K562 (cell line): Measurements from ENCODE around the gene SRM. TPM values are rescaled to one million over a fixed set of nuclear protein-coding genes. Genes with fewer than 3 reads are reported as not detected.

ENCODE experiments used
- ATAC-seq: fragments of 200-7000 bp; cut with Tn5 transposase; 3 replicates; pipeline ENCODE4 v1.9.1; 2020; ENCODE audit warnings: moderate library complexity
- BruUV-seq: library from RNA; stranded (reverse); fragments of 400-500 nt; replicated peaks from 2 replicates; lab custom pipeline; 2021; lab: Mats Ljungman, UMichigan
- CTCF ChIA-PET: fragments of 300-600 bp; formaldehyde crosslinking; extraction: SDS; loops from one replicate; lab custom pipeline; 2021; ENCODE audit warnings: low intra/inter-chr PET ratio; lab: Yijun Ruan, JAX
- POLR2A ChIA-PET: fragments of 300-600, 350-650 bp; sonication (Branson Sonifier 250); formaldehyde crosslinking; extraction: SDS; loops from one replicate; lab custom pipeline; 2021; ENCODE audit warnings: antibody characterized with exemption, inconsistent platforms; lab: Yijun Ruan, JAX
- DNase-seq, 4 experiments: peaks; one replicate each; pipeline versions ENCODE4 v3.0.0 to v3.0.0-alpha.2; 2011 to 2018; ENCODE audit warnings: low spot score in 3 of 4, mixed read lengths in 3 of 4; ENCODE audit errors: extremely low read depth in 1 of 4
- FAIRE-seq: peaks from 2 replicates; lab custom pipeline; 2011; peaks lifted over from hg19 to GRCh38; lab: Jason Lieb, UNC
- H2AFZ ChIP-seq: 2 replicates; pipeline ENCODE4 v1.6.0; 2011; ENCODE audit warnings: low read depth, low read length, control low read depth, inconsistent platforms
- H3K27ac ChIP-seq: fragments of 200-600 bp; 3 replicates; pipeline ENCODE4 v1.8.0; 2011; ENCODE audit warnings: low read depth, mild to moderate bottlenecking, control low read depth, inconsistent platforms, low read length, moderate library complexity, mixed read lengths; ENCODE audit errors: extremely low read depth
- H3K27me3 ChIP-seq, 2 experiments: fragments of 300-600 bp in 1 of 2; 2 replicates in 1 of 2; 3 replicates in 1 of 2; pipeline versions ENCODE4 v1.6.0 to v1.8.0; 2011; ENCODE audit warnings: inconsistent platforms in 2 of 2, low read length in 2 of 2, mild to moderate bottlenecking in 1 of 2, mixed read lengths in 1 of 2, moderate library complexity in 1 of 2; ENCODE audit not compliant: control insufficient read depth in 2 of 2, insufficient read depth in 2 of 2
- H3K36me3 ChIP-seq: fragments of 300-600 bp; 3 replicates; pipeline ENCODE4 v1.8.0; 2011; ENCODE audit warnings: mild to moderate bottlenecking, low read length, inconsistent platforms; ENCODE audit not compliant: control insufficient read depth, insufficient read depth
- H3K4me1 ChIP-seq, 2 experiments: fragments of 200-600 bp in 1 of 2; replicated peaks in 1 of 2; 2 replicates in 1 of 2; 3 replicates in 1 of 2; pipeline versions ENCODE4 v1.5.1 to v1.8.0; 2011; ENCODE audit warnings: inconsistent platforms in 2 of 2, low read length in 2 of 2, mild to moderate bottlenecking in 1 of 2, mixed read lengths in 1 of 2, moderate library complexity in 1 of 2; ENCODE audit not compliant: control insufficient read depth in 2 of 2, insufficient read depth in 2 of 2
- H3K4me2 ChIP-seq: 2 replicates; pipeline ENCODE4 v1.6.1; 2011; ENCODE audit warnings: low read length, control low read depth, inconsistent platforms, mixed read lengths; ENCODE audit not compliant: insufficient read depth
- H3K4me3 ChIP-seq: fragments of 200-600 bp; sonication (generic), shearing (Covaris generic); 2 replicates; pipeline ENCODE4 v1.5.1; 2016; ENCODE audit warnings: control low read depth, inconsistent platforms
- H3K79me2 ChIP-seq: fragments of 200-600 bp; 3 replicates; pipeline ENCODE4 v1.8.0; 2011; ENCODE audit warnings: low read length, inconsistent platforms; ENCODE audit not compliant: control insufficient read depth, insufficient read depth
- H3K9ac ChIP-seq, 2 experiments: 2 replicates each; pipeline versions ENCODE4 v1.6.0 to v1.6.1; 2011; ENCODE audit warnings: low read depth in 2 of 2, low read length in 2 of 2, control low read depth in 1 of 2, inconsistent platforms in 1 of 2, mild to moderate bottlenecking in 1 of 2, mixed read lengths in 1 of 2; ENCODE audit not compliant: insufficient read depth in 1 of 2
- H3K9me1 ChIP-seq: one replicate; pipeline ENCODE4 v1.6.0; 2011; ENCODE audit warnings: inconsistent platforms, mild to moderate bottlenecking, low read length, moderate library complexity; ENCODE audit not compliant: control insufficient read depth, insufficient read depth
- H3K9me3 ChIP-seq: replicated peaks from 2 replicates; pipeline ENCODE4 v1.5.1; 2011; ENCODE audit warnings: low read depth, low read length, inconsistent platforms; ENCODE audit not compliant: control insufficient read depth, insufficient read depth
- H4K20me1 ChIP-seq: replicated peaks from 2 replicates; pipeline ENCODE4 v1.6.1; 2011; ENCODE audit warnings: low read length, inconsistent platforms, mixed read lengths; ENCODE audit not compliant: control insufficient read depth, insufficient read depth
- LCOR ChIP-seq: sonication (generic); formaldehyde crosslinking; IDR thresholded peaks from 2 replicates; pipeline ENCODE4 v1.8.0; 2022; ENCODE audit warnings: mild to moderate bottlenecking, missing genetic modification reagents
- PML ChIP-seq: IDR thresholded peaks from 2 replicates; pipeline ENCODE4 v1.6.1; 2012; ENCODE audit warnings: low read length, inconsistent platforms
- POLR2A ChIP-seq: fragments of 450-650 bp; conservative IDR thresholded peaks from 2 replicates; pipeline ENCODE4 v1.6.1; 2016
- RFX1 ChIP-seq: fragments of 450-650 bp; IDR thresholded peaks from 2 replicates; pipeline ENCODE4 v1.6.1; 2016; ENCODE audit warnings: mild to moderate bottlenecking, moderate library complexity
- WGBS: fragments of 100-300 bp; shearing (Covaris generic); methylation state at CpG from one replicate; pipeline ENCODE4 v1.1.6; 2016; ENCODE audit warnings: low coverage, mixed read lengths; ENCODE audit not compliant: insufficient coverage; ENCODE audit errors: missing lambda C conversion rate; 5-methylcytosine and 5-hydroxymethylcytosine counted together
- in situ Hi-C: fragments of 300-500 bp; cut with MboI; formaldehyde crosslinking; loops from 4 replicates; pipeline ENCODE4 v1.15.0; 2018; ENCODE audit warnings: inconsistent platforms, mixed read lengths
- intact Hi-C: fragments of 100-400 bp; cut with micrococcal nuclease; formaldehyde crosslinking; loops from 2 replicates; pipeline ENCODE4 v1.14.2; 2022
- polyA plus RNA-seq, 8 experiments: library from polyadenylated mRNA; depleted of rRNA in 4 of 8; stranded (reverse) in 5 of 8; unstranded in 3 of 8; fragments of >200 nt; fragmentation: Nextera tagmentation in 2 of 8; fragmentation: Illumina TruSeq in 1 of 8; extraction: Ambion mirVana in 2 of 8; extraction: Trizol in 1 of 8; gene quantifications; 2 replicates each; pipeline versions ENCODE4 v1.2.1 to v1.2.3, GENCODE V29; 2011 to 2014; ENCODE audit warnings: inconsistent platforms in 1 of 8, missing spikeins in 1 of 8
- total RNA-seq, 7 experiments: library from RNA; depleted of rRNA in 6 of 7; stranded (reverse); fragments of >200 nt in 6 of 7; fragmentation: Illumina TruSeq in 2 of 7; extraction: Trizol in 2 of 7; gene quantifications; 2 replicates each; pipeline versions ENCODE4 v1.2.1 to v1.2.3, GENCODE V29; 2011 to 2021; ENCODE audit warnings: low replicate concordance in 1 of 7
- TF ChIP-seq, protein P1 (sequence below): fragments of 250-450 bp; sonication (Bioruptor Pico); IDR thresholded peaks from 2 replicates; pipeline ENCODE4 v1.4.0; 2020; ENCODE audit warnings: mild to moderate bottlenecking, moderate library complexity, borderline replicate concordance
- TF ChIP-seq, protein P2 (sequence below): fragments of 250-450 bp; sonication (Bioruptor Pico); IDR thresholded peaks from 2 replicates; pipeline ENCODE4 v1.5.1; 2021; ENCODE audit warnings: mild to moderate bottlenecking

SRM gene
- total and polyA plus RNA-seq, 9 of the 15 experiments (the other 6 are each of a cell fraction or from before 2014, with no cell fraction given), result 23.9 to 373 (median 82.5) TPM

DNA sequence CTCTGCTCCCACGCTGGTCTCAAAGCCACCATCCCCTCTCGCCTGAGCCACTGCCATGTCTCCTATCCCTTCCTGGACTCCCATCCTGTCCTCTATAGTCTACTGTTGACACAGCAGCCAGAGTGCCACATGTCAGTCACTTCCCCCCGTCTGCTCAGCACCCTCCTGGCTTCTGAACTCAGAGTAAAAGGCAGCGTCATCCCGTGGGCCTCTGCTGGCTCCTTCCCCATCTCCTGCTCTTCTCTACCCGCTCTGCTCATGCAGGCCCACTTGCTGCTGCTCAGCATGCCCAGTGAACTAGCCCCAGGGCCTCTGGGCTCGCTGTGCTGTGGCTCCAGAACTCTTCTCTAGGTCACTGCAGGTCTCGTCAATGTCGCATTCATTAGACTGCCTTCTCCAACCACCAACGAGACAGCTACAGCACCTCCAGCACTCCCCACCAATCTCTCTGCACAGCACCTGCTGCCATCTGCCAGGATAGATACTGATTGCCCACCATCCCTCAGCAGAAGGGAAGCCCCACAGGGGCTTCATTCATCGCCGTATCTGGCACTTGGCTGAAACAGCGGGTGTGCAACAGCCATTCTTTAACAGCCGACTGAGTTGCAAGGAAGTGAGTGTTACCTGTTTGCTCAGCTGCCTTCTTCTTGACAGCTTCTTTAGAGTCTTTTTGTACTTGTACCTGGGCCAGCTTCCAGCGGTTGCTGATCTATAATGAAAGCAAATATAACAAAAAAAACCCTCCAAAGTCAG, 11.8 kb upstream of the SRM start:
- DNase-seq (no peak), ATAC-seq (no peak), FAIRE-seq (no peak)
- no peak overlapping the region for H2AFZ ChIP-seq
- ChIA-PET CTCF (no interaction called here), POLR2A (interaction anchor here (1.1 to 1.9 kb wide), 3 partner anchors 10 to 41 kb away, joined by 3 to 8 read pairs (median 5); no protein-coding TSS in a partner anchor)
- H3K4me3 ChIP-seq, result no peak overlapping the region
- in situ Hi-C loops, result no loop called here
- no peaks in the 10 kb centered on the region for H4K20me1 ChIP-seq
- H3K27ac ChIP-seq, result no peak overlapping the region
- BruUV-seq, result no TSS peak
- no peaks in the 10 kb centered on the region for H3K4me1 ChIP-seq
- H3K9me1 ChIP-seq, result no peaks in the 10 kb centered on the region
- H3K36me3 ChIP-seq, result peaks cover 93% of the 10 kb centered on the region
- TF ChIP-seq, protein P1, sequence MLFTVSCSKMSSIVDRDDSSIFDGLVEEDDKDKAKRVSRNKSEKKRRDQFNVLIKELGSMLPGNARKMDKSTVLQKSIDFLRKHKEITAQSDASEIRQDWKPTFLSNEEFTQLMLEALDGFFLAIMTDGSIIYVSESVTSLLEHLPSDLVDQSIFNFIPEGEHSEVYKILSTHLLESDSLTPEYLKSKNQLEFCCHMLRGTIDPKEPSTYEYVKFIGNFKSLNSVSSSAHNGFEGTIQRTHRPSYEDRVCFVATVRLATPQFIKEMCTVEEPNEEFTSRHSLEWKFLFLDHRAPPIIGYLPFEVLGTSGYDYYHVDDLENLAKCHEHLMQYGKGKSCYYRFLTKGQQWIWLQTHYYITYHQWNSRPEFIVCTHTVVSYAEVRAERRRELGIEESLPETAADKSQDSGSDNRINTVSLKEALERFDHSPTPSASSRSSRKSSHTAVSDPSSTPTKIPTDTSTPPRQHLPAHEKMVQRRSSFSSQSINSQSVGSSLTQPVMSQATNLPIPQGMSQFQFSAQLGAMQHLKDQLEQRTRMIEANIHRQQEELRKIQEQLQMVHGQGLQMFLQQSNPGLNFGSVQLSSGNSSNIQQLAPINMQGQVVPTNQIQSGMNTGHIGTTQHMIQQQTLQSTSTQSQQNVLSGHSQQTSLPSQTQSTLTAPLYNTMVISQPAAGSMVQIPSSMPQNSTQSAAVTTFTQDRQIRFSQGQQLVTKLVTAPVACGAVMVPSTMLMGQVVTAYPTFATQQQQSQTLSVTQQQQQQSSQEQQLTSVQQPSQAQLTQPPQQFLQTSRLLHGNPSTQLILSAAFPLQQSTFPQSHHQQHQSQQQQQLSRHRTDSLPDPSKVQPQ (CRISPR knock-in tag), result no peak
- TF ChIP-seq POLR2A (0 out of 2 replicates have a peak, but pooled peaks have one; percentile 44), RFX1 (no peak), LCOR (CRISPR knock-in tag) (no peak), PML (no peak)
- TF ChIP-seq, protein P2, sequence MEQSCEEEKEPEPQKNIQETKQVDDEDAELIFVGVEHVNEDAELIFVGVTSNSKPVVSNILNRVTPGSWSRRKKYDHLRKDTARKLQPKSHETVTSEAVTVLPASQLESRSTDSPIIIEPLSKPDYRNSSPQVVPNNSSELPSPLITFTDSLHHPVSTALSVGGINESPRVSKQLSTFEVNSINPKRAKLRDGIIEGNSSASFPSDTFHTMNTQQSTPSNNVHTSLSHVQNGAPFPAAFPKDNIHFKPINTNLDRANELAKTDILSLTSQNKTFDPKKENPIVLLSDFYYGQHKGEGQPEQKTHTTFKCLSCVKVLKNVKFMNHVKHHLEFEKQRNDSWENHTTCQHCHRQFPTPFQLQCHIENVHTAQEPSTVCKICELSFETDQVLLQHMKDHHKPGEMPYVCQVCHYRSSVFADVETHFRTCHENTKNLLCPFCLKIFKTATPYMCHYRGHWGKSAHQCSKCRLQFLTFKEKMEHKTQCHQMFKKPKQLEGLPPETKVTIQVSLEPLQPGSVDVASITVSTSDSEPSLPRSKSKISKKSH, result no peak
- no peak overlapping the region for H3K4me2 ChIP-seq
- H3K9me3 ChIP-seq, result no peaks in the 10 kb centered on the region
- H3K9ac ChIP-seq, result no peak overlapping the region
- whole genome bisulfite sequencing, result 86% methylated on average over 15 of the region's 15 CpGs
- H3K27me3 ChIP-seq, result no peaks in the 10 kb centered on the region
- no peaks in the 10 kb centered on the region for H3K79me2 ChIP-seq
- intact Hi-C loops, result no loop called here
